Stimulated activated CD8-positive, alpha-beta memory T cell treated with anti-CD3 and anti-CD28 coated beads, Interleukin-12 subunit alpha, Interleukin-12 subunit beta, amount 100 ng/mL, for 4 hours (primary cell): Measurements from ENCODE around the gene TBX10.
"Not testable (repeated sequence)": the region's sequence is repeated elsewhere in the genome, so short reads cannot be mapped to it uniquely, and the experiment has no call there.

Experiments
- DNase-seq: peaks from one replicate; pipeline ENCODE4 v3.0.0-alpha.2; 2020; ENCODE audit warnings: low read depth

Gene TBX10

DNA sequence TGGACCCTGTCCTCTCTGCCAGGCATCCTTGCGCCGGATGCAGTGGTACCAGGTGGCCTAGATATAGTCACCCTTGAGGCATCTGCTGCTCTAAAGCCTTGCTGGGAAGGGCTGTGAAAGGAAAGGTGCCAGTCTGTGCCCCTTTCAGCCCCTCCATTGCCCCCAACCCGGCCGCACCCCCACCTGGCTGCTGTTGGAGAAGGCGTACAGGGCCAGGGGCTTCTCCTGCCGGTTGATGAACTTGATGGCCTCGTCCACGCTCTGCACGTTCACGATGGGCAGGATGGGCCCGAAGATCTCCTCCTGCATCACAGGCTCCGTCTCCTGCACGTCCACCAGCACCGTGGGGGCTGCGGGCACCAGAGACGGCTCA lies 24.6 kb upstream of the TBX10 start:
- DNase-seq: no peak

DNA sequence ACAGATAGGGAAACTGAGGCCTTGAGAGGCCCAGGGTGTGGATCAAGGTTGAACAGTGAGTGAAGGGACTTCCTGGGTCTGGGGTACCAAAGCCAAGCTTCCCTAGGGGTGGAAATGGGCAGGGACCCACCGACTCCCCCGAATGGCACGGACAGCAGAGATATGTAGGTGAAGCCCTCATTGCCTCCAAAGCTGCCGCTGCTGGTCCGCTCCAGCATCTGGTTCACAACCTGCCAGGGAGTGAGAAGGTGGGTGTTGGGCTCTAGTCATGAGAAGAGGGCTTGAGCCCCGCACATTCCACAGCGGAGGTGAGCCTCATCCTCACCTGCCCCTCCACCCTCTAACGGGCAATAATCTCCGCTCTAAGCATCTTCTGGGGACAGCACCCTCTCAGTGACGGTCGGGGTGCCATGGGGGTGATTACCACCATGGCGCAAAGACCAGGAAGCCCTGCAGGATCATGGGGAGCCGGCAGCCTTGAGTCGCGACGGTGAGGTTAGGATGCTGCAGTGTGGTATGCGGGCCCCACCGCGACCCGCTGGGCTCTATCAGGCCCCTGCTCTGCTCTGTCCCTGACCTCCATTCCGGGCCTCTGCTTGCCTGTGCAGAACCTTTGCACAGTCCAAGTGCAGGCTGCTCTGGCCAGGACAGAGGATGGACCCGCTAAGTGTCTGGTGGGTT lies 24.1 kb upstream of the TBX10 start:
- DNase-seq: no peak

DNA sequence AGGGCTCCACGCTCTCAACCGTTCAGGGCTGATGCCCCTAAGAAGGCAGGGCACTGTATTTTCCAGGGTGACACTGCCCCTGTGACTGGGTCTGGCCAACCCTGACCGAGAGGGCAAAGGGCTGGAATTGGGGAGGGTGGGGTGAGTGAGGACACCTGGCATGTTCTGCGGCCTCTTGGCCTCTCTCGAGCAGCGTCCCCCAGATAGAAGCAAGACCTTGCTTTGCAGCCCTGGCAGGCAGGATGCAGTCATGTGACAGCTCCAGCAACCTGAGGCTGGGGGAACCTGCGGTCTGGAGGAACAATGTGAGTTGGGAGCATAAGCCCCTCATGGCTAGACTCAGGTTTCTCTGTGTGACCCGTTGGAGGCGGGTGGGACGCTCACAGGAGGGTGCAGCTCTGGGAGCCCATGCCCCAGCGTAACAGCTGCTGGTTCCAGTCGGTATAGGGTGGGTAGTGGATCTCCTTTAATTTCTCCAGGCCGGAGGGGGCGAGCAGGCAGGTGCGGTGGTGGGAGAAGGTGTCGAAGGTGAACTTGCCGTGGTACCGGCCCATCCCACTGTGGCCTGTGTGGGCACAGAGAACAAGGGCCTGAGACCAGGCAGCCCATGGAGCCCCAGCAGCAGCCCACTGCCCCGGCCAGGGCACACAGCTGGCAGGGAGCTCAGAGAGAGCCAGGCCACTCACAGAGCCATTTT lies 23.4 kb upstream of the TBX10 start:
- no peak for DNase-seq

DNA sequence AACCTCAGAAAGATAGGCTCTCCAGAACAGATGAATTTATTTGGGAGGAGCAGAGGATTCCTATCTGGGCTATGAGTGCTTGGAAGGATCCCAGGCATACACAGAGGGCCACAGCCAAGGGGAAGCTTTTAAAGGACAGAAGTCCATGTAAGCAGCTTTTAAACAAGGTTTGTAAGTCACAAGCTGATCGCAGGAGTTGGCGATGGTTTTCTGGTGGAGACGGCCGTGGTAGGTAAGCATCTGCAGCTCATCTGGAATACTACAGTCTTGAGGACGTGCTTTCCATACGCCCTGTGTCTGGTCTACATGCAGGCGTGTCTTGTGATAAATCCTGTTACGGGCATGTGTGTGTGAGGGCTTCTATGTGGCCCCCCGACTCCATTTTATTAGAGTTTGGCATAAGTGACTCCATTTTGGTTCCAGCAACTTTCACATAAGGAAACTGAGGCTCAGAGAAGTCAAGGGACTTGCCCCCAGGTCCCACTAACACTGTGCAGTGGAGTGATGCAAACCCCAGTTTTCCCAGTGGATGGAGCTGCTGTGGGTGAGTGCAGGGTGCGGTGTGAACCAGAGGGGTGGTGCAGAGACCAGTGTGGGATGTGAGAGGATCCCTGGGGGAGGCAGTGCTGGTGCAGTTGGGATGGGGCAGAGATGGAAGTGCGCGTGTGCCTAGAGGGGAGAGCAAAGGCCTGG lies 22.7 kb upstream of the TBX10 start:
- no peak for DNase-seq

DNA sequence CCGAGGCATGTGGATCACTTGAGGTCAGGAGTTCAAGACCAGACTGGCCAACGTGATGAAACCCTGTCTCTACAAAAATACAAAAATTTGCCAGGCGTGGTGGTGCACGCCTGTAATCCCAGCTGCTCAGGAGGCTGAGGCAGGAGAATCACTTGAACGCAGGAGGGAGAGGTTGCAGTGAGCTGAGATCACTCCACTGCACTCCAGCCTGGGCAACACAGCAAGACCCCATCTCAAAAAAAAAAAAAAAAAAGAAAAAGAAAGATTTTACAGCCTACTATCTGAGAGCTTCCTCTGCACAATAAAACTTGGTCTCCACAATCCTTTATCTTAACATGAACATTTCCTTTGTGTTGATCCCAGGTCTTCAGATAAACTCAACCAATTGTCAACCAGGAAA lies 21.2 kb upstream of the TBX10 start:
- not testable (repeated sequence) for DNase-seq

DNA sequence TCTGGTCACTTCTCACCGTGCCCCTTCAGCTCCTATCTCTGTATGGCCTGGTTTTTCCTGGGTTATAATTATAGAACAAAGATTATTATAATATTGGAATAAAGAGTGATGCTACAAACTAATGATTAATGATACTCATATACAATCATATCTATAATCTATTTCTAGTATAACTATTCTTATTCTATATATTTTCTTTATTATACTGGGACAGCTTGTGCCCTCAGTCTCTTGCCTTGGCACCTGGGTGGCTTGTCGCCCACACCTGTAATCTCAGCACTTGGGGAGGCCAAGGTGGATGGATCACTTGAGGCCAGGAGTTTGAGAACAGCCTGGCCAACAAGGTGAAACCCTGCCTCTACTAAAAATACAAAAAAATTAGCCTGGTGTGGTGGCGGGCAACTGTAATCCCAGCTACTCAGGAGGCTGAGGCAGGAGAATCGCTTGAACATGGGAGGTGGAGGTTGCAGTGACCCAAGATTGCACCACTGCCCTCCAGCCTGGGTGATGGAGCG lies 20.1 kb upstream of the TBX10 start:
- not testable (repeated sequence) for DNase-seq

DNA sequence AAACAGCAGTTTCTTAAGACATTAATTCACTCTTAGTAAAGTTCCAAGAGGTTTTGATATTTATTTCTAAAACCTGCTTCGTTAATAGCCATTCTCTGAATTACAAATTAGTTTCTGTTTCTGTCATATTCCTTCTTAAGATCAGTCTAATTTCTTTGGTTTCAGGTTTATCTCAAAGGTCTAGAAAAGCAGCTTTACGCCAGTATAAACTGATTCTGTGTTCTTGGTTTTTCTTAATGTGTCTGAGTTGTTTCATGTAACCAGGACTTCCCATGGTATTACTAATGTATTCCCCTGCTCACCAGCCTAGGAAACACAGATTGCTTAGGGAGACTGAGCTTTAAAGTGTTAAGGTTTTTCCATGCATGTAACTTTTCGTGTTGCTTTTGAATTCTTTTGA lies 17.7 kb upstream of the TBX10 start:
- DNase-seq: no peak

DNA sequence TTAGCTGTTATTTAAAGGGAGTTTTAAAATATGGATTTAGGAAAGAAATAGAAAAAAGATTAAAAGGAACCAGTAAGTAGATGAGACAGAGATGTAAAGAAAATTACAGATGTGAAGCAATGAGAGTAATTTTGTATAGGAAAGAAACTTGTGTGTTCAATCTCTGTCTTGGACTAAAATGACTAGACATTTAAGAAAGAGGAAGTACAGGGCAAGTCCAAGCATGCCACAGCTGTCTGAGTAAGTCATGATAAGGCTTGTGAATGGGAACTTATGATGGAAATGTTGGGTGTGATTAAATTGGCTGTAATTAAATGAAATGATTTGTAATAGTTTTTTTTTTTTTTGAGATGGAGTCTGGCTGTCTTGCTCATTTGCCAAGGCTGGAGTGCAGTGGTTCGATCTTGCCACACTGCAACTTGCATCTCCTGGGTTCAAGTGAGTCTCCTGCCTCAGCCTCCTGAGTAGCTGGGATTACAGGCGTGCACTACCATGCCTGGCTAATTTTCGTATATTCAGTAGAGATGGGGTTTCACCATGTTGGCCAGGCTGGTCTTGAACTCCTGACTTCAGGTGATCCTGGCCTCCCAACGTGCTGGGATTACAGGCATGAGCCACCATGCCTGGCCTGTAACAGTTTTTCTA lies 16.8 kb upstream of the TBX10 start:
- no peak for DNase-seq

DNA sequence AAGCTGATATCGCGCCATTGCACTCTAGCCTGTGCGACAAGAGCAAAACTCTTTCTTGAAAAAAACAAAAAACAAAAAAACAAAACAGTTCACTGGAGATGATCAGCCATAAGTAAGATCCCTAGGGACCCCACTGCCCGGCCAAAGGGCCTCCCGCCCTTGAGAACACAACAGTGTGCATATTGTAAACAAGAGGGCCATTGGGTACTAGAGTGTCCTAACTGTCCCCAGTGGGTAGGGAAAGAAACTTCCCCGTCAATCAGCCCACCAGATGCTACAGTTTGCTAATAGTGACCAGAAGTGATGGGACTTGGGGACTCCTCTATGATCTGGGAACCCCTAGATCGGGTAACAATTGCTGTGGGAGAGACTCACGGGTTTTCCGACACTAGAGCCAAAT lies 14.7 kb upstream of the TBX10 start:
- DNase-seq: no peak

DNA sequence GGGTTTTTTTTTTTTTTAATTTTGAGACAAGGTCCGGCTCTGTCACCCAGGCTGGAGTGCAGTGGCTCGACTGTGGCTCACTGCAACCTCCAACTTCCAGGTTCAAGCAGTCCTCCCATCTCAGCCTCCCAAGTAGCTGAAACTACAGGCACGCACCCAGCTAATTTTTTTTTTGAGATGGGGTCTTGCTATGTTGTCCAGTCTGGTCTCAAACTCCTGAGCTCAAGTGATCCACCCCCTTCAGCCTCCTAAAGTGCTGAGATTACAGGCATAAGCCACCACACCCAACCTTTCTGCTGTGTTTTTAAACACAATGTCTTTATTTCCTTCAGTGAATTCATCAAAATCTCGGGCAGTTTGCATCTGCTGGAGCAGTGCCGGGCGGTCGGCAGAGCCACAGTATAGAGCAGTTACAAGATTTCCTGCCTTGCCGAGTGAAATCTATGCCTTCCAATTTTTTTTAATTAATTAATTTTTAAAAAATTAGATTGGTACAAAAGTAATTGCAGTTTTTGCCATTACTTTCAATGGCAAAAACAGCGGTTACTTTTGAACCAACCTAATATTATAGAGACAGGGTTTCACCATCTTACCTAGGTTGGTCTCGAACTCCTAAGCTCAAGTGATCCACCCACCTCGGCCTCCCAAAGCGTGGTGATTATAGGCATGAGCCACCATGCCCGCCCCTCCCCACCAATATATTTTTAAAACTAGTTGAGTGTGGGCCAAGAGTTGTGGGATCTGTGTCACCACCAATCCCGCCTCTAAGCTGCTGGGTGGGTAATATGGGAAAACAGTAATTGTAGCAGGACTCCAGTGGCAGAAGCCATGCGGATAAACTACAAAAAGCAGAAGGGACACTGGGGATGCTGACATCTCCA lies 13.6 kb upstream of the TBX10 start:
- no peak for DNase-seq

DNA sequence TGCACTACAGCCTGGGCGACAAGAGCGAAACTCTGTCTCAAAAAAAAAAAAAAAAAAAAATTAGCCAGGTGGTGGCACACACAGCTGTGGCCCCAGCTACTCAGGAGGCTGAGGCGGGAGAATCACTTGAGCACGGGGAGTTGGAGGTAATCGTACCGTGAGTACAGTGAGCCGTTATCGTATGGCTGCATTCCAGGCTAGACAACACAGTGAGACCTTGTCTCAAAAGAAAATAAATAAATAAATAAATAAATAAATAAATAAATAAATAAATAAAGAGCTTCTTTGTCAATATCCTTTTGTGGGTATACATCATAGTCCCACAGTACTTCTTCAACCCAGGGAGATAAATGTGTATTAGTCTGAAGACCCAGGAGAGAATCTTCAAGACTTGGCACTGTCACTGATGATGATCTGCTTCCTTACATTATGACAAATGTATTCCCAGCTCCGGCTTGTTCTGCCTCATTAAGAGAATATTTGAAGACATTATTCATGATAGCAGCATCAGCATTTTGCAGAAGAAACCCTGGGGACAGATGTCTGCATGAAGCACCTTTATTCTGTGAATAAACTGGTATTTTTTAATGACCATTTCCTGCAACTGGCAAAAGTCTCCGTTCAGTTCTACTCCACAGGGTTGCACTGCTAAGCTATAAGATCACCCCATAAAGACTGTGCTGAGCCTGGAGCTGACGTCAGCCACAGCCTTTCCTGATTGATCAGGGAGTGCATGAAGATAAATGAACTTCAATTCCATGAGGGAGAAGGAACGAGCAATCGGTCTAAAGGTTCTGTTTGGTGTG lies 12.6 kb upstream of the TBX10 start:
- DNase-seq: no peak

DNA sequence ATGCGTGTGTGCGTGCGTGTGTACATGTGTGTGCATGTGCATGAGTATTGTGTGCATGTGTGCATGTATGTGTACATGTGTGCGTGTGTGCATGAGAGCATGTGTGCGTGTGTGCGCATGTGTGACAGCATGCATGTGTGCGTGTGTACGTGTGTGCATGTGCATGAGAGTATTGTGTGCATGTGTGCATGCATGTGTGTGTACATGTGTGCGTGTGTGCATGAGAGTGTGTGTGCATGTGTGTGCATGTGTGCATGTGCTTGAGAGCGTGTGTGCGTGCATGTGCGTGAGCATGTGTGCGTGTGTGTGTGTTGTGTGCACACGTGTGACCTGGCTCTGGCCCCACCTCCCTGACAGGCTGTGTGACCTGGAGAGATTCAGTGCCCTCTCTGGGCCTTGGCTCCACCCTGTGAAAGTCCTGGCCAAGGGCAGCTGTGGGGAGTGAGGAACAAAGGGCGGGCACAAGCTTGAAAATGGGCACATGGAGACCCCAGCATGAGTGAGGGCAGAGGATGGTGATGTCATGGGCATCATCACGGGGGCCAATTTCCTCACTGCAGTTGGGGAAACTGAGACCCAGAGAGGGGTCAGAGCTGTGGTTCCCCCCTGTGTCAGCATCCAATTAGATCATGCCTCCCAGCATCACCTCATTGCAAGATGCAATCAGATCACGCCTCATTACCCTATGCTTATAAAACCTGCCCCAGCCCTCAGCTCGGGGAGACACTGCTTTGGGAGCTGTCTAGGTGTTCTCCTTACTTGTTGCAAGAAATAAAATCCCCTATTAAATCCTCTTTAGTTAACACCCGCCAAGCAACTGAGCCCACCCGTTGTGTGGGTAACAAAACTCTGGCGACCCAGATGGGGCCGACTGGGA lies 10.3 kb upstream of the TBX10 start:
- no peak for DNase-seq

DNA sequence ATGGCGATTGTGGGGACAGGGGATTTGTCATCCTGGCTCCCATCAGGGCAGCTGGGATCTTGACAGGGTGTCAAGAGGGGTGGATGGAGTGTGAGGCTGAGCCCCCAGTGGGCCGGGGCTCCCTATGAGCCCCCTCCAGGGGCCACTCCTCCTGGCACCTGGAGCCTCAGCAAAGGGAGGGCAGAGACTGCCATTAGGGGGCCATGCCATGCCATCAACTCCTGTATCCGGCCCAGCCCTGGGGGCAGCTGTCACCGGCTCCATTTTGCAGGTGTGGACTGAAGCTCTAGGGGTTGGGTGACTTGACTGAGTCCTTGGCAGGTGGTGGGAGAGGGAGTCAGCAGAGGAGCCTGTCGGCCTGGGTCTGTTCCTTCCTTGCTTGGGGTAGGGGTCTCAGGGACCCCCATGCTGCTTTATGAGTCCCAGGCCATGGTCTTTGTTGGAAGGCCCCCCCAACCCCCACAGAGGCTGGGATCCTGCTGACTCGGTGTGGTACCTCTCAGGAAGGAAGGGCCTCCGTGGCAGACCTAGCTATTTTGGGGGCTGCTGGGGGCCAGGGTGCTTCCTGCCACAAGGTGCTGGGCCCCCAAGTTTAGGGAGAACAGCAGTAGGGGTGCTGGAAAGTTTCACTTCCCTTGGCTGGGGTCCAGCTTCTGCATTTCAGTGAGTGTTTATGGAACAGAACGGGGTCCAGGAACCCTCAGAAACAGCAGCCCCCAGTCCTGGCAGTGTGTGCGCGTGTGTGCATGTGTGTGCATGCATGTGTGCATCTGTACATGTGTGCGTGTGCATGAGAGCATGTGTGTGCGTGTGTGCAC lies 9.4 kb upstream of the TBX10 start:
- no peak for DNase-seq

DNA sequence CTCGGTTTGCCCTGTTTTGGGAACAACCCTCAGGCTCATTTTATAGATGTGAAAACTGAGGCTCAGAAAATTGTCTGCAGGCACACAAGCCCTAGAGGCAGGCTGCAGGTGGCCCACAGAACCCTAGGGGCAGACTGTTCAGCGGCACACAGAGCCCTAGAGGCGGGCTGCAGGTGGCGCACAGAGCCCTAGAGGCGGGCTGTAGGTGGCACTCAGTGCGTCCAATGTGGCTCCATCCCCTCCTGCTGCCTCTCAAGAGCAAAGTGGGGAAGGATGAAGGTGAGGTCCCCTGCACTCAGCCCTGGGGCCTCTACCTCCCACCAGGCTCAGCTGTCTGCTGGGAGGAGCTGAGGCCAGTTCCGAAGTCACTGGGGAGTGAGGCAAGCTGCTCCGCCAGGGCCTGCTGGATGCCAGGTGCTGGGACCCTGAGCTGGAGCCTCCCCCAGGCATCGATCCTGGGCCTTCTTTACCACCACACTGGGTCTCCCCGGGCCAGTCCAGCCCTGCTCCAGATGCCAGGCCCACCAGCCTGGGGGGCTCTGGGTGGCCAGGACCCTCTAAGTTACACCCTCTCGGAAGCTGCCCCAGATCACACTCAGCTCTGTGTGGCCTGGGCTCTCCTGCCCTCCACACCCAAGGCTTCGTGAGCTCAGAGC lies 8.7 kb upstream of the TBX10 start:
- DNase-seq: no peak

DNA sequence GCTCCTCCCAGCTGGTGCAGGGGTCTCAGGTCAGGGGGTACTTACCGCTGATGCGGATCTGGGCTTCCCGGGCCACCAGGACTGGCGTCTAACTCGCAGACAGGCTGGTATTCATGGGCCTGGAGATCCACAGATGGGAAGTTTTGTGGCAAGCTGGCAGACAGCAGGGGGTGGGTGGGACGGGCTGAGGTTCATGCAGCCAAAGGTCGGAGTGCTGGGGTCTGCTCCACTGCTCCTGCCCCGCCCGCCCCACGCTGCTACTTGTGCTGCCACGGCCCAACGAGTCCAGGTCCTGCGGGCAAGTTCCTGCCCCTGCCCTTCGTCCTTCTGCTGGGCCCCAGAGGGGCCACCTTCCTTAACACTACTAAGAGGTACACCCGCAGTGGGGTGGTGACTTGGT lies 7.9 kb upstream of the TBX10 start:
- no peak for DNase-seq

DNA sequence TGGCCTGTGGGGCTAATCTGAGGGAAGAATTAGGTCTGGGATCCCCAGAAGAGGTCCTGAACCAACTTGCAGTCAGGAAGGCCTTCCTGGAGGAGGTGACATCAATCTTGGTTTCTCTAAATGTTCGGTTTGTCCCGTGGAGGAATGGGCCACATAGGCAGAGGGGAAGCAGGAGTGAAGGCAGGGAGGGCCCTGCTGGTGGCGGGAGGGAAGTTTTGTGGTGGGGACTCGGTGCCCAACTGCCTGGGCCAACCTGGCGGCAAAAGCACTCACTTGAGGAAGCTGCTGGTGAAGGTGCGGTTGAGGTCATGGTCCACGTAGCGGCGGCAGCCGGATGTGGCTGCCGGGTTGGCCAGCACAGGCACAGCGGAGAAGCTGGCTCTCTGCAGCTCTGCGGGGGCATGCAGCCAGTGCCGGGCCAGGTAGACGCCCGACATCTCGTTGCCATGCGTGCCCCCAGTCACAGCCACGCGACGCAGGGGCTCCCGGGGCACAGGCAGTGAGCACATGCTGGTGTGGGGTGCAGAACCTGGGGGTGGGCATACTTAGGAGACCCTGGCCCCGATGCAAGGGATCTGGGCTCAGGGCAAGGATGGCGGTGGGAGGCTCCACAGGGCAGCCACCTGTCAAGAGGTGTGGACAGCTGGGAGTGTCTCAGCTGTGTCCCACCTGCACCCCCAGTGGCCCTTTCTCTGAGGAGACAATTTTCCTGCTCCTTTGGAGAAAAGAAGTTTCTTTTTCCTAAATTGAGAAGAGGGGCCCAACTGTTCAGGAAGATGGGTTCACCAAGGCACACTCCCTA lies 7.2 kb upstream of the TBX10 start:
- no peak for DNase-seq
